CD4-positive, alpha-beta T cell treated with Interleukin-21 for 1 hour (primary cell): ENCODE results near the gene PNPLA5.

Experiments
- DNase-seq: peaks from one replicate; pipeline ENCODE4 v3.0.0-alpha.2; 2020

PNPLA5 gene

GRCh38 chr22:43852573-43853327 is 39.1 kb downstream of the PNPLA5 start:
- DNase-seq = no peak

- DNase-seq = no peak
Measured at GRCh38 chr22:43851979-43852307, 39.9 kb downstream of the PNPLA5 start.

- DNase-seq = no peak
Measured at GRCh38 chr22:43851058-43851978, 40.5 kb downstream of the PNPLA5 start.

- no peak for DNase-seq
Measured at GRCh38 chr22:43850529-43850928, 41.3 kb downstream of the PNPLA5 start.

GRCh38 chr22:43849731-43850130 is 42.1 kb downstream of the PNPLA5 start:
- no peak for DNase-seq

GRCh38 chr22:43848366-43849171 is 43.2 kb downstream of the PNPLA5 start:
- no peak for DNase-seq

- no peak for DNase-seq
Measured at GRCh38 chr22:43847376-43848289, 44.2 kb downstream of the PNPLA5 start.

- DNase-seq = no peak
Measured at GRCh38 chr22:43846966-43847365, 44.8 kb downstream of the PNPLA5 start.

- no peak for DNase-seq
Measured at GRCh38 chr22:43845981-43846380, 45.8 kb downstream of the PNPLA5 start.

GRCh38 chr22:43844560-43845545 is 47.0 kb downstream of the PNPLA5 start:
- no peak for DNase-seq

GRCh38 chr22:43843783-43844530 is 47.9 kb downstream of the PNPLA5 start:
- DNase-seq = no peak

GRCh38 chr22:43841742-43842141 is 50.1 kb downstream of the PNPLA5 start:
- no peak for DNase-seq

GRCh38 chr22:43840851-43841250 is 51.0 kb downstream of the PNPLA5 start:
- no peak for DNase-seq

GRCh38 chr22:43840431-43840830 is 51.4 kb downstream of the PNPLA5 start:
- no peak for DNase-seq

- DNase-seq = no peak
Measured at GRCh38 chr22:43839781-43840180, 52.0 kb downstream of the PNPLA5 start.

GRCh38 chr22:43838571-43839307 is 53.1 kb downstream of the PNPLA5 start:
- no peak for DNase-seq

GRCh38 chr22:43838161-43838560 is 53.7 kb downstream of the PNPLA5 start:
- no peak for DNase-seq

GRCh38 chr22:43837666-43838065 is 54.1 kb downstream of the PNPLA5 start:
- no peak for DNase-seq

- no peak for DNase-seq
Measured at GRCh38 chr22:43835736-43836135, 56.1 kb downstream of the PNPLA5 start.
